C4-2B (cell line): ENCODE results near the gene FCHSD1.

ENCODE experiments used
- CTCF ChIP-seq: fragments of 450-650 bp; conservative IDR thresholded peaks from 2 replicates; pipeline ENCODE4 v1.5.1; 2017; ENCODE audit warnings: mild to moderate bottlenecking
- ZFX ChIP-seq: fragments of 450-650 bp; IDR thresholded peaks from 2 replicates; pipeline ENCODE4 v1.6.1; 2017

GRCh38 chr5:141697586-141697985 is 46.4 kb upstream of the FCHSD1 start:
- no peak for TF ChIP-seq CTCF
- no peak for TF ChIP-seq ZFX
